ENCODE results near the gene MCHR2. TPM values are rescaled to one million over a fixed set of nuclear protein-coding genes. Genes with fewer than 3 reads are reported as not detected.
A peak's percentile ranks its signal among the peaks of the same experiment; 100 is the strongest.
"Not testable (repeated sequence)": the region's sequence is repeated elsewhere in the genome, so short reads cannot be mapped to it uniquely, and the experiment has no call there.

Gene MCHR2
- not detected for total RNA-seq
- long read RNA-seq, result 0 reads

DNA sequence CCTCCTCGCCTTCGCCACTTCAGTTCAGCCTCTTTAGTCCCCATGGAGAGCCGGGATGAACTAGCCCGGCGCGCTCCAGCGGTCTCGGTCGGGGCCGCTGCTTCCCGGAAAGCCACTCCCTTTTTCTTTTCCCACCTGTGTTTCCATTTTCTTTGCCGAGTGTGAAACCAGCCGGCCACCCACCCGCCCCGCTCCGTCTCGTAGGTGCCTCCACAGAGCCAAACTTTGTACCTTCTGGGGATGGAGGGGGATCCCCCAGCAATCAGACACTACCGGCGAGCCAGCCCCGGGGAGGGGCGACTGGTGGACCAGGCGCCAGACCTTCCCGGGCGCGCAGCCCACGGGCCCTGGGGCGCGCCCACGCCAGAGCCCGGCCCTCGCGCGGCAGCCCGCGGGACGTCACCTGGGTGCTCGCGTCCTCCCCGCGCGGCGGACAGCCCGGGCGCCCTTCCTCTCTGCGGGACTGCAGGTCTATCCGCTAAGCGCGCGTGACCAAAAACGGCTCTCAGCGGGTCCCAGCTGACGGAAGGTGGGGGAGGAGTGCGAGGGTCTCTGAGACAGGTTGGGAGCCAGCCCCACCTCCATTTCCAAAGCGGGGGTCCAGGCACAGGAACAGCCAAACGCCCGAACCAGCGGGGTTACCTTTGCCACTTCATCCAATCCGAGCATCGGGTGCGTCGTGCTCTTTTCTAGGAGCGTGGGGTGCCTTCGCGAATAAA lies at the start of gene MCHR2:
MCHR2 (minus strand) TSS at position 691 of the 719 bp plus-strand sequence. CDS start 38,076 bp downstream, outside the sequence.
- no peak for ATAC-seq (ENCODE audit: poor library complexity)
- intact Hi-C loops (cut with DNase I), result no loop called here

GRCh38 chr6:100038546-100038945 lies 44.5 kb upstream of the MCHR2 start:
- ATAC-seq (ENCODE audit: poor library complexity); intact Hi-C loops (cut with DNase I); DNase-seq: not testable (repeated sequence)

More for the DNA sequence above, at the start of gene MCHR2:
- DNase-seq, result no peak

DNA sequence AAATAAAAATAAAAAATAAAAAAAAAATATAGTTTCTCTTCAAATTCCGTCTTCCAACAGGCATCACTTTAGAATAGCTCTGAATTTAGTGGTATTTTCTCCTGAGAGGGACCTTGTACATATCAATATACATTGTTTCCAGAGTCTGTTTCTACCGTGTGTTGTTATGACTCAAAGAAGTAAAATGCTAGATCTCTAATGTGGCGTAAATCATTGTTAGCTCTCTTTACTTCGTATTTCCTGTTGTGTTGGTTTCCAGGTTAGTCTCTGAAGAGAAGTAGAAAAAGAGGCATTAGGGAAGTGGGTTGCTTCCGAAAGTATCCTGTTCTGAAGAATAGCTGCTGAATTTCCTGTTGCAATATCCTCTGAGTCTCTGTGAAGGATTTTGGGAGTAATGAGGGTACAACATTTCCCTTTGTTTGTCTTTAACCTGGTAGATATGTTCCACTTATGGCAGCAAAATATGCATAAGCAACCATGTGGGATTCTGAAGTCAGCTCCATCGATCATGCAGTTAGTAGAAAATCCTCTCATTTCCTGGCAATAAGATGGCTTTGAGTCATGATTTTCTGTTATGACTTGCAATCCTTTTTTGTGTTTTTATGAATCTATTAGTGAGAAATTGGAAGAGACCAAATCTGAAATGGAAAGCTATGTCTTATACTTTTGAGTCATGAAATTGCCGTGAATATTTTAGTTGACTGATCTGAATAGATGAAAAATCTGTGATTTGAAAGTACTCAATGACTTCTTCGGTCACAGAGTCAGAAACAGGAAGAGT lies 42.0 kb upstream of the MCHR2 start:
- DNase-seq, result no peak
- no peak for ATAC-seq (ENCODE audit: poor library complexity)
- intact Hi-C loops (cut with DNase I), result no loop called here

- no peak for ATAC-seq (ENCODE audit: poor library complexity)
- intact Hi-C loops (cut with DNase I), result no loop called here
- DNase-seq, result no peak
These were observed 29.8 kb upstream of the MCHR2 start for GRCh38 chr6:100023798-100024197.

DNA sequence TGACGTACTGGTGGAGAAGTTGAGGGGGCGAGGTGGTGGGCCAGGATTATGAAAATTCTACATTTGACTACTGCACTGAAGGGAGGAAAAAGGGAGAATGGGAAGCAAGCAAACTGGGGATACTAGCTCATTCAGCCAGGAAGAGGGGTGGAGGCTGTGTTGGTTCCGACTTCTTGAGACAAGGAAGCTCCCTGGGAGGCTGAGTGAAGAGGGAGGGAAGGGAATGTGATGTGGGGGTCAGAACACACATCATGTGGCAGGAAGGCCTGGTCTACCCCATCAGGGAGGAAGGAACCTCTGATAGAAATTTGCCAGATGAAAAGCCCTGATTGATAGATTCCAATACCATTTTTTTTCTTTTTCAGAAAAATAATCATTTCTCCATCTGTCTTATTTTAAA lies 28.8 kb upstream of the MCHR2 start:
- ATAC-seq (ENCODE audit: poor library complexity) (no peak), DNase-seq (no peak)
- intact Hi-C loops (cut with DNase I), result no loop called here

DNA sequence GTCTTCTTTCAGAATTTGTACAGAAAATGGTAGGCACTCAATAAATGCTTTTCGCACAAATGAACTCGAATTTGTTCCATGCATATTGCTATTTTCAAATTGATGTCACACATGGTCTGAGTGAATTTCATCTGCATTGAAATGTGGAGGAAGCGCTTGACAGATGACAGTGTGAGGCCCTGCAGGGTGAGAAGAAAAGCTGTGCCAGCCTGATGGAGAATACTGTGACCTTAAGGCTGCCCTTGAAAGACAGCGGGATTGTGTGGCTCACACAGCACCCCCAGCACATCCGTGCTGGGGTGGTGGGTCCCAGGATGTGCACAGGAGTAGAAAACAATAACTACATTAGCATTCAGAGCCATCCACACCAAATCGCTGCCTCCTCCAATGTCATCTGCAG lies 14.8 kb upstream of the MCHR2 start:
- no peak for DNase-seq
- intact Hi-C loops (cut with DNase I), result loop anchor here (10.0 kb wide), 1 partner anchor 646 kb away; no protein-coding TSS in a partner anchor
- ATAC-seq (ENCODE audit: poor library complexity), result no peak

- peak; percentile 40 for DNase-seq
- intact Hi-C loops (cut with DNase I), result loop anchor here (10.0 kb wide), 1 partner anchor 653 kb away; no protein-coding TSS in a partner anchor
- peak; percentile 55 for ATAC-seq (ENCODE audit: poor library complexity)
These were observed 7.9 kb upstream of the MCHR2 start for GRCh38 chr6:100001915-100002388.

DNA sequence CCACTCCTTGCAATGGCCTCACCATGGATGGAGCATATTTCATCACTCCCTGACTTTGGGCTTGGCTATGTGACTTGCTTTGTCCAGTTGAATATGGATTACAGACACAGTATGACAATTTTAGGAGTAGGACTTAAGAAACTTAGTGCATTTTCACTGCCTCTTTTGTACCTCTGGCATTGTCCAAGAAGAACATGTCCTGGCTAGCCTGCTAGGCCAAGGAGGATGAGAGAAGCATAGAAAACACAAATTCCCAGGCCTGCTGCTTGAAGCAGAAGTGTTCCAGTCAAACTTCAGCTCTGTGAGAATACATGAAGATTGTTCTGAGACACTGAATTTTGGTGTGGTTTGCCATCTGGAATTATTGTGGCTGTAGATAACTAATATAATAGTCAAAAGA lies 3.1 kb upstream of the MCHR2 start:
- ATAC-seq (ENCODE audit: poor library complexity) (no peak), DNase-seq (no peak)
- intact Hi-C loops (cut with DNase I), result no loop called here

DNA sequence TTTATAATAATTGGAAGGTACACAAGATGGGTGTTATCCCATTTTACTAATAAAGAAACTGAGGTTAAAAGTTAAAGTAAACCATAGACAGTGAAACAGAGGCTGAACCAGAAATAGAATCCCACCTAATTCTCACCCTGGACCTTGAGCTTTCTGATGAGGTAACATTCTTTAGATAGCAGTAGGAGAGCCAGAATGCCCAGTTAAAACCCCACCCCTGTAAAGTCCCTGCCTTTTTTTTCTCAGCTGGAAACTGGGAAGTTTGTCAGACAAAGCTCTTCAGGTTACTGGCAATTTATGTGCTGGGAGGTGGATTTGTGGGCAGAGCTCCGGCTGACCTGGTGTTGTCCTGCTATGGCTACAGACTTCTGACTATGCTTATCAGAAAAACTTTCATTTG lies 1.9 kb upstream of the MCHR2 start:
- intact Hi-C loops (cut with DNase I), result no loop called here
- DNase-seq, result no peak
- no peak for ATAC-seq (ENCODE audit: poor library complexity)

- ATAC-seq (ENCODE audit: poor library complexity) (no peak), DNase-seq (no peak)
- intact Hi-C loops (cut with DNase I), result no loop called here
These were observed 884 bp downstream of the MCHR2 start for GRCh38 chr6:99993146-99993532.

- intact Hi-C loops (cut with DNase I), result no loop called here
- DNase-seq, result no peak
- ATAC-seq (ENCODE audit: poor library complexity), result no peak
These were observed 2.1 kb downstream of the MCHR2 start for GRCh38 chr6:99991955-99992354.

GRCh38 chr6:99980741-99981140 lies 13.3 kb downstream of the MCHR2 start:
- DNase-seq, result no peak
- ATAC-seq (ENCODE audit: poor library complexity), result no peak
- intact Hi-C loops (cut with DNase I), result no loop called here

GRCh38 chr6:99979953-99980352 lies 14.1 kb downstream of the MCHR2 start:
- ATAC-seq (ENCODE audit: poor library complexity) (no peak), DNase-seq (no peak)
- intact Hi-C loops (cut with DNase I), result no loop called here

DNA sequence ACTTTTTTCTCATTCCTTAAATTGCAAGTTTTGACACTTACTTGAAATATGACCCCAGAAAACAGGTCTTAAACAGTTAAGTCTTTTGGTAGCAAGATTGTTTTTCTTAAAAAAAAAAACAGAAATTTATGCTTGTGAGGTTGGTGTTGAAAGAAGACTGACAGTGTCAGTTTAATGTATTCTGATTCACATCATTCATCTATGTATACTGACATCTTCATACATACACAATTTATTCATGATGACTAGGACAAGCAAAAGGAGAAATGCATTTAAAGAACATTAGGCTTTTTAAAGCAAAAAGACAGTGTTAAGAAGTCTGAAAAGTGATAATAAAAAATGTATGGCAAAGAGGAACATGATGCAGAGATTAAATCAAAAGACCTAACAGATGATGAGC lies 27.0 kb downstream of the MCHR2 start:
- no peak for ATAC-seq (ENCODE audit: poor library complexity)
- intact Hi-C loops (cut with DNase I), result no loop called here
- DNase-seq, result no peak

- ATAC-seq (ENCODE audit: poor library complexity) (no peak), DNase-seq (no peak)
- intact Hi-C loops (cut with DNase I), result no loop called here
These were observed 34.0 kb downstream of the MCHR2 start for GRCh38 chr6:99960027-99960426.

- ATAC-seq (ENCODE audit: poor library complexity), result no peak
- intact Hi-C loops (cut with DNase I), result no loop called here
- no peak for DNase-seq
These were observed 42.8 kb downstream of the MCHR2 start for GRCh38 chr6:99951016-99951805.

DNA sequence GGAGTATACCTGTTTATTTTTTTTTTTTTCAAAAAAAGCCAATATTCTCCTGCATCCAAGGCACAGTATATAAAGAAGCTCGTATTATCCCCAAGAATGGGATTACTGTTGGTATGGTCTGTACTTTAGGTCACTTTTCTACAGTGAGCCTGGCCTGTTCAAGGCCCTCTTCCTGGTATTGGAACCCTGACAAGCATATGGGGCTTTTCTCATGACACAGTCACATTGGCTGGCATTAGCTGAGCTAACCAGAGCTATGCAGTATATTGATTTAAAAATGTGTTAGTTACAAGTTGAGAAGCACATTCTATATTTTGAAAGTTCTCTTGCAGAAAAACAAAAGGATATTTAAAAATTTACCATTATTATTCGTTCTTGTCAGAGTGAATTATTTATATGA lies 48.0 kb downstream of the MCHR2 start:
- intact Hi-C loops (cut with DNase I), result no loop called here
- ATAC-seq (ENCODE audit: poor library complexity) (no peak), DNase-seq (no peak)

- intact Hi-C loops (cut with DNase I), result no loop called here
- DNase-seq, result no peak
- ATAC-seq (ENCODE audit: poor library complexity), result no peak
These were observed 50.2 kb downstream of the MCHR2 start for GRCh38 chr6:99943846-99944245.

- intact Hi-C loops (cut with DNase I), result no loop called here
- ATAC-seq (ENCODE audit: poor library complexity) (no peak), DNase-seq (no peak)
These were observed 53.4 kb downstream of the MCHR2 start for GRCh38 chr6:99940582-99940981.

All from Right ventricle myocardium superior (tissue), 1 donor.